Measurements from ENCODE around the gene METAP1.

DNA sequence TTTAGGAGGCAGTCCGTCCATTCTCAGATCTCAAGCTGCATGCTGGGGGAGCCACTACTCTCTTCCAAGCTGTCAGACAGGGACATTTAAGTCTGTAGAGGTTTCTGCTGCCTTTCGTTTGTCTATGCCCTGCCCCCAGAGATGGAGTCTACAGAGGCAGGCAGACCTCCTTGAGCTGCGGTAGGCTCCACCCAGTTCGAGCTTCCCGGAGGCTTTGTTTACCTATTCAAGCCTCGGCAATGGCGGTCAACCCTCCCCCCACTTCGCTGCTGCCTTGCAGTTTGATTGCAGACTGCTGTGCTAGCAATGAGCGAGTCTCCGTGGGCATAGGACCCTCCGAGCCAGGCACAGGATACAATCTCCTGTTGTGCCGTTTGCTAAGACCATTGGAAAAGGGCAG is 103.8 kb downstream of the METAP1 start:
- TF ChIP-seq, protein P1, sequence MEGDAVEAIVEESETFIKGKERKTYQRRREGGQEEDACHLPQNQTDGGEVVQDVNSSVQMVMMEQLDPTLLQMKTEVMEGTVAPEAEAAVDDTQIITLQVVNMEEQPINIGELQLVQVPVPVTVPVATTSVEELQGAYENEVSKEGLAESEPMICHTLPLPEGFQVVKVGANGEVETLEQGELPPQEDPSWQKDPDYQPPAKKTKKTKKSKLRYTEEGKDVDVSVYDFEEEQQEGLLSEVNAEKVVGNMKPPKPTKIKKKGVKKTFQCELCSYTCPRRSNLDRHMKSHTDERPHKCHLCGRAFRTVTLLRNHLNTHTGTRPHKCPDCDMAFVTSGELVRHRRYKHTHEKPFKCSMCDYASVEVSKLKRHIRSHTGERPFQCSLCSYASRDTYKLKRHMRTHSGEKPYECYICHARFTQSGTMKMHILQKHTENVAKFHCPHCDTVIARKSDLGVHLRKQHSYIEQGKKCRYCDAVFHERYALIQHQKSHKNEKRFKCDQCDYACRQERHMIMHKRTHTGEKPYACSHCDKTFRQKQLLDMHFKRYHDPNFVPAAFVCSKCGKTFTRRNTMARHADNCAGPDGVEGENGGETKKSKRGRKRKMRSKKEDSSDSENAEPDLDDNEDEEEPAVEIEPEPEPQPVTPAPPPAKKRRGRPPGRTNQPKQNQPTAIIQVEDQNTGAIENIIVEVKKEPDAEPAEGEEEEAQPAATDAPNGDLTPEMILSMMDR (IDR thresholded peaks at IDR 0.05): no peak
- TF ChIP-seq POLR2A (IDR thresholded peaks at IDR 0.05) (no peak), EP300 (IDR thresholded peaks at IDR 0.05) (no peak)
